Upper lobe of right lung (tissue), 1 donor: ENCODE data around the gene PRKG1. TPM values are rescaled to one million over a fixed set of nuclear protein-coding genes. Genes with fewer than 3 reads are reported as not detected.

Experiments used
- ATAC-seq: fragments of 200-7000 bp; cut with Tn5 transposase; one replicate; pipeline ENCODE4 v1.9.1; 2020; ENCODE audit warnings: mild to moderate bottlenecking, moderate library complexity
- DNase-seq: peaks from one replicate; pipeline ENCODE4 v3.0.0-alpha.2; 2020
- H3K27ac ChIP-seq: fragments of 200-600 bp; one replicate; pipeline ENCODE4 v1.8.0; 2022
- H3K27me3 ChIP-seq: fragments of 200-600 bp; one replicate; pipeline ENCODE4 v1.8.0; 2022; ENCODE audit warnings: mild to moderate bottlenecking
- H3K36me3 ChIP-seq: fragments of 200-600 bp; one replicate; pipeline ENCODE4 v1.8.0; 2022
- H3K4me1 ChIP-seq: fragments of 200-600 bp; one replicate; pipeline ENCODE4 v1.8.0; 2022
- H3K4me3 ChIP-seq: fragments of 200-600 bp; one replicate; pipeline ENCODE4 v1.8.0; 2022; ENCODE audit warnings: mild to moderate bottlenecking
- H3K9me3 ChIP-seq: fragments of 200-600 bp; one replicate; pipeline ENCODE4 v1.8.0; 2022
- intact Hi-C: fragments of 100-400 bp; cut with DNase I; formaldehyde crosslinking; loops from one replicate; pipeline ENCODE4 v1.11.0; 2022
- total RNA-seq: library from RNA; stranded (reverse); fragmentation: NEBNext Ultra II Directional; extraction: Animal tissue kit (Norgen Biotek cat#: 25700); gene quantifications from one replicate; pipeline ENCODE4 v1.2.1, GENCODE V29; 2021
- TF ChIP-seq, protein P1 (sequence below): fragments of 200-600 bp; IDR thresholded peaks from one replicate; pipeline ENCODE4 v1.8.0; 2022; ENCODE audit warnings: antibody characterized with exemption
- donor health status: DM: no; HTN: yes; CAD: no; lungs with severe emphysema.

Gene PRKG1
- total RNA-seq, 1 donor from 2014 or later = 30.0 TPM

GRCh38 chr10:51080311-51081006 lies 6.2 kb downstream of the PRKG1 start:
- TF ChIP-seq, protein P1, sequence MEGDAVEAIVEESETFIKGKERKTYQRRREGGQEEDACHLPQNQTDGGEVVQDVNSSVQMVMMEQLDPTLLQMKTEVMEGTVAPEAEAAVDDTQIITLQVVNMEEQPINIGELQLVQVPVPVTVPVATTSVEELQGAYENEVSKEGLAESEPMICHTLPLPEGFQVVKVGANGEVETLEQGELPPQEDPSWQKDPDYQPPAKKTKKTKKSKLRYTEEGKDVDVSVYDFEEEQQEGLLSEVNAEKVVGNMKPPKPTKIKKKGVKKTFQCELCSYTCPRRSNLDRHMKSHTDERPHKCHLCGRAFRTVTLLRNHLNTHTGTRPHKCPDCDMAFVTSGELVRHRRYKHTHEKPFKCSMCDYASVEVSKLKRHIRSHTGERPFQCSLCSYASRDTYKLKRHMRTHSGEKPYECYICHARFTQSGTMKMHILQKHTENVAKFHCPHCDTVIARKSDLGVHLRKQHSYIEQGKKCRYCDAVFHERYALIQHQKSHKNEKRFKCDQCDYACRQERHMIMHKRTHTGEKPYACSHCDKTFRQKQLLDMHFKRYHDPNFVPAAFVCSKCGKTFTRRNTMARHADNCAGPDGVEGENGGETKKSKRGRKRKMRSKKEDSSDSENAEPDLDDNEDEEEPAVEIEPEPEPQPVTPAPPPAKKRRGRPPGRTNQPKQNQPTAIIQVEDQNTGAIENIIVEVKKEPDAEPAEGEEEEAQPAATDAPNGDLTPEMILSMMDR = no peak
- Histone ChIP-seq H3K4me1 (no peaks in the 10 kb centered on the region), H3K4me3 (no peak overlapping the region), H3K36me3 (no peaks in the 10 kb centered on the region), H3K27me3 (no peaks in the 10 kb centered on the region), H3K9me3 (no peaks in the 10 kb centered on the region), H3K27ac (no peak overlapping the region)
- intact Hi-C loops = no loop called here
- no peak for DNase-seq
- no peak for ATAC-seq

- Histone ChIP-seq H3K27ac (no peak overlapping the region), H3K4me3 (no peak overlapping the region), H3K9me3 (no peaks in the 10 kb centered on the region), H3K36me3 (no peaks in the 10 kb centered on the region), H3K4me1 (no peaks in the 10 kb centered on the region), H3K27me3 (no peaks in the 10 kb centered on the region)
- ATAC-seq = no peak
- intact Hi-C loops = no loop called here
- TF ChIP-seq, protein P1 = no peak
- DNase-seq = no peak
Measured at GRCh38 chr10:51082857-51083256, 8.6 kb downstream of the PRKG1 start.

DNA sequence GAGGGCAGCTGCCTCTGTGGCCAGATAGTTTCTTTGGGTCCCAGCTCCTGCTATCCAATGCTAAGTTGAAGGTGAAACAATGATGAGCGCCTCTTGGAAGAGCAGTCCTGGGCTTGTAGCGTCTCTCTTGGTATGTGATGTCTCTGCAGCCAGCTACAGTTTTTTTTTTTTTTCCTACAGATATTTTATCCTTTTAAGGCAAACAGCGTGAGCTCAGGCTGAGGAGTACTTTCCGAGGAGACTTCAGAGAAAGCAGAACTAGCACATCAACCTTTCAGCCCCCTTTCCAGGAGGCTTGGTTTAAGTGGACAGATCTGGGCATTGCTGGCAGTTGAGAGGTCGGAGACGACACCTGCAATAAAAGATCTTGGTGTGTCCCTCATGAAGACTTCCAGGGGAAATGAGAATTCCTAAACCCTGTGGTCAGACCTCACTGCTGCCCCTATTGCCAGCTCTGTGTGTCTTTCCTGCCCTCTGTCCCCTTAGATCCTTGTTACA lies 9.1 kb downstream of the PRKG1 start:
- ATAC-seq (no peak), DNase-seq (no peak)
- intact Hi-C loops = no loop called here
- H3K27ac ChIP-seq = no peak overlapping the region
- H3K9me3 ChIP-seq = no peaks in the 10 kb centered on the region
- H3K36me3 ChIP-seq = no peaks in the 10 kb centered on the region
- no peaks in the 10 kb centered on the region for H3K4me1 ChIP-seq
- H3K27me3 ChIP-seq = no peaks in the 10 kb centered on the region
- H3K4me3 ChIP-seq = no peak overlapping the region
- TF ChIP-seq, protein P1 = no peak

- TF ChIP-seq, protein P1 = no peak
Measured at GRCh38 chr10:51085204-51085603, 10.9 kb downstream of the PRKG1 start.

DNA sequence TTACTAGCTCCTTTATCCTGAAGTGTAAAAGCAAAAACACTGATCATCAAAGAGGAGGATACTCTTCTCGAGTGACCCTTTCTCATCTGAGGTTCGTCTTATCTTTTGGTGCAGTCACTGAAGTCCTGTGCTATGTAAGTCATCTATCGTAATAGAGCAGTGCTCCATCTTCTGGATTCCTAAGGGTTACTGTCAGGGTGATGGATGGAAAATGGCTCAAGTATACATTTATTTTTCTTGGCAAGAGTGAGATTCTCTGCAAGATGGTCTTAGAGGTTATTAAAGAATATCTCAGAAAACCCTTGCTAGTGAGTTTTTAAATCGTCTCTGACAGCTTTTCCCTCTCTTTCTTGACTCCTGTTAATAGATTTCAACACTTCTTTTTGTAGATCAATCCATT lies 12.4 kb downstream of the PRKG1 start:
- TF ChIP-seq, protein P1 = no peak
- Histone ChIP-seq H3K9me3 (no peaks in the 10 kb centered on the region), H3K27ac (no peak overlapping the region), H3K27me3 (no peaks in the 10 kb centered on the region), H3K36me3 (no peaks in the 10 kb centered on the region), H3K4me1 (no peaks in the 10 kb centered on the region), H3K4me3 (no peak overlapping the region)
- DNase-seq = no peak
- intact Hi-C loops = no loop called here
- no peak for ATAC-seq

More at GRCh38 chr10:51085204-51085603, 10.9 kb downstream of the PRKG1 start:
- Histone ChIP-seq H3K9me3 (no peaks in the 10 kb centered on the region), H3K4me3 (no peak overlapping the region), H3K36me3 (no peaks in the 10 kb centered on the region), H3K27ac (no peak overlapping the region), H3K27me3 (no peaks in the 10 kb centered on the region), H3K4me1 (no peaks in the 10 kb centered on the region)
- ATAC-seq (no peak), DNase-seq (no peak)
- intact Hi-C loops = no loop called here
